Parathyroid adenoma (tissue), 2 donors: ENCODE measurements around the gene PHRF1.

Experiments
- H2AFZ ChIP-seq: fragments of 300-600 bp; sonication (generic); one replicate; pipeline ENCODE4 v1.7.0; 2017; ENCODE audit warnings: antibody characterized with exemption, mild to moderate bottlenecking
- H3K27ac ChIP-seq: fragments of 300-600 bp; sonication (generic); one replicate; pipeline ENCODE4 v1.7.0; 2017
- H3K27me3 ChIP-seq: fragments of 300-600 bp; sonication (generic); one replicate; pipeline ENCODE4 v1.7.0; 2017; ENCODE audit warnings: low read length; ENCODE audit not compliant: control insufficient read depth, insufficient read depth
- H3K36me3 ChIP-seq: fragments of 300-600 bp; sonication (generic); one replicate; pipeline ENCODE4 v1.7.0; 2017; ENCODE audit warnings: low read length; ENCODE audit not compliant: control insufficient read depth, insufficient read depth
- H3K4me1 ChIP-seq: fragments of 300-600 bp; sonication (generic); one replicate; pipeline ENCODE4 v1.7.0; 2017; ENCODE audit warnings: control low read depth
- H3K4me2 ChIP-seq: fragments of 300-600 bp; sonication (generic); one replicate; pipeline ENCODE4 v1.7.0; 2017; ENCODE audit warnings: low read length
- H3K4me3 ChIP-seq: fragments of 300-600 bp; sonication (generic); one replicate; pipeline ENCODE4 v1.7.0; 2017; ENCODE audit warnings: low read depth, low read length
- H3K79me2 ChIP-seq: fragments of 300-600 bp; sonication (generic); one replicate; pipeline ENCODE4 v1.7.0; 2017; ENCODE audit warnings: control low read depth
- H3K9ac ChIP-seq: fragments of 300-600 bp; sonication (generic); one replicate; pipeline ENCODE4 v1.7.0; 2017; ENCODE audit warnings: mild to moderate bottlenecking
- H3K9me3 ChIP-seq: fragments of 300-600 bp; sonication (generic); one replicate; pipeline ENCODE4 v1.7.0; 2017; ENCODE audit warnings: low read length; ENCODE audit not compliant: control insufficient read depth
- TF ChIP-seq, protein P1 (sequence below): fragments of 300-600 bp; sonication (generic); IDR thresholded peaks from one replicate; pipeline ENCODE4 v1.7.0; 2017; ENCODE audit warnings: antibody characterized with exemption, mild to moderate bottlenecking
- donor health status: primary hyperparathyroidism.

PHRF1 gene

GRCh38 chr11:565921-566509 lies 10.3 kb upstream of the PHRF1 start:
- TF ChIP-seq, protein P1, sequence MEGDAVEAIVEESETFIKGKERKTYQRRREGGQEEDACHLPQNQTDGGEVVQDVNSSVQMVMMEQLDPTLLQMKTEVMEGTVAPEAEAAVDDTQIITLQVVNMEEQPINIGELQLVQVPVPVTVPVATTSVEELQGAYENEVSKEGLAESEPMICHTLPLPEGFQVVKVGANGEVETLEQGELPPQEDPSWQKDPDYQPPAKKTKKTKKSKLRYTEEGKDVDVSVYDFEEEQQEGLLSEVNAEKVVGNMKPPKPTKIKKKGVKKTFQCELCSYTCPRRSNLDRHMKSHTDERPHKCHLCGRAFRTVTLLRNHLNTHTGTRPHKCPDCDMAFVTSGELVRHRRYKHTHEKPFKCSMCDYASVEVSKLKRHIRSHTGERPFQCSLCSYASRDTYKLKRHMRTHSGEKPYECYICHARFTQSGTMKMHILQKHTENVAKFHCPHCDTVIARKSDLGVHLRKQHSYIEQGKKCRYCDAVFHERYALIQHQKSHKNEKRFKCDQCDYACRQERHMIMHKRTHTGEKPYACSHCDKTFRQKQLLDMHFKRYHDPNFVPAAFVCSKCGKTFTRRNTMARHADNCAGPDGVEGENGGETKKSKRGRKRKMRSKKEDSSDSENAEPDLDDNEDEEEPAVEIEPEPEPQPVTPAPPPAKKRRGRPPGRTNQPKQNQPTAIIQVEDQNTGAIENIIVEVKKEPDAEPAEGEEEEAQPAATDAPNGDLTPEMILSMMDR = no peak
- Histone ChIP-seq H3K27me3 (no peaks in the 10 kb centered on the region), H3K9me3 (no peaks in the 10 kb centered on the region), H3K9ac (no peak overlapping the region), H3K27ac (no peak overlapping the region), H3K4me3 (no peak overlapping the region), H2AFZ (no peak overlapping the region), H3K36me3 (no peaks in the 10 kb centered on the region), H3K4me1 (no peaks in the 10 kb centered on the region), H3K79me2 (no peaks in the 10 kb centered on the region), H3K4me2 (no peak overlapping the region)

DNA sequence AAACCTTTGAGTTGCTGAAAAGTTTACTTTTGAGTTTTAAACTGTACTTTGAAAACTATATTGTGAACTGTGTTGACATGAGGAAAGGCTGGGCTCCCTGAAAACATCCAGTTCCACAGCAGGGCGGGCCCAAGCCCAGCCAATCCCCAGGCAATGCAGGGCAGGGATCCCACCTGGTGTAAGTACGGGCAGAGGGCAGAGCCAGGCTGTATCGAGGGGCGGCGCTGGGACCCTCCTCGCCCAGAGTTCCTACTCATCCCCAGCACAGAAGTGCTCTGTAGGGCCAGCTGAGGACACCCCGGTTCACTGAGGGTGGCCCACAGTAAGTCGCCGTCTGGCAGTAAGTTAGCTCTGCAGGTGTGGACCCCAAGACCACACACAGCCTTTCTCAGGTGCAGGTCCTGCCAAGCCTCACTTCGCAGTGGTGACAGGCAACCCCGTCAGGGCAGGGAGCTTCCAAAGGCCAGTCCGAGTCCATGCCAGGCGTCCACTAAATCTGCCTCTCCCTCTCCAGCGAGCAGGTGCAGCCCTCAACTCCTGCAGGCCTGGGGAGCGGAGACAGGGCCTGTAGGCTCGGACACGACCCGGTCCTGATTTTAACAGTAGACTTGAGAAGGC lies 9.2 kb upstream of the PHRF1 start:
- Histone ChIP-seq H3K4me2 (no peak overlapping the region), H3K79me2 (no peaks in the 10 kb centered on the region), H3K27me3 (no peaks in the 10 kb centered on the region), H3K9me3 (no peaks in the 10 kb centered on the region), H2AFZ (no peak overlapping the region), H3K36me3 (no peaks in the 10 kb centered on the region), H3K9ac (no peak overlapping the region), H3K4me1 (no peaks in the 10 kb centered on the region), H3K27ac (no peak overlapping the region), H3K4me3 (no peak overlapping the region)
- TF ChIP-seq, protein P1 = no peak

- Histone ChIP-seq H3K4me2 (peak overlapping the region; percentile 42), H3K27me3 (no peaks in the 10 kb centered on the region), H3K9me3 (no peaks in the 10 kb centered on the region), H3K4me3 (no peak overlapping the region), H3K79me2 (no peaks in the 10 kb centered on the region), H2AFZ (no peak overlapping the region), H3K4me1 (no peaks in the 10 kb centered on the region), H3K9ac (no peak overlapping the region), H3K27ac (no peak overlapping the region), H3K36me3 (no peaks in the 10 kb centered on the region)
- TF ChIP-seq, protein P1 = no peak
These were observed 8.5 kb upstream of the PHRF1 start for GRCh38 chr11:567629-568292.

- no peaks in the 10 kb centered on the region for H3K4me1 ChIP-seq
- peak overlapping the region; percentile 51 for H2AFZ ChIP-seq
- H3K9me3 ChIP-seq = no peaks in the 10 kb centered on the region
- H3K4me3 ChIP-seq = peak overlapping the region; percentile 34
- H3K9ac ChIP-seq = no peak overlapping the region
- H3K27me3 ChIP-seq = no peaks in the 10 kb centered on the region
- H3K36me3 ChIP-seq = no peaks in the 10 kb centered on the region
- H3K27ac ChIP-seq = no peak overlapping the region
- no peaks in the 10 kb centered on the region for H3K79me2 ChIP-seq
- TF ChIP-seq, protein P1 = no peak
- peak overlapping the region; percentile 66 for H3K4me2 ChIP-seq
These were observed 7.7 kb upstream of the PHRF1 start for GRCh38 chr11:568306-569157.
